Measurements from ENCODE around the gene TOMM20.
"Not testable (repeated sequence)": the region's sequence is repeated elsewhere in the genome, so short reads cannot be mapped to it uniquely, and the experiment has no call there.

TOMM20 gene

GRCh38 chr1:235079443-235080296 is 49.0 kb downstream of the TOMM20 start:
- DNase-seq = no peak

- DNase-seq = no peak
Measured at GRCh38 chr1:235078480-235079381, 49.9 kb downstream of the TOMM20 start.

- no peak for DNase-seq
Measured at GRCh38 chr1:235077571-235078479, 50.8 kb downstream of the TOMM20 start.

GRCh38 chr1:235077163-235077540 is 51.5 kb downstream of the TOMM20 start:
- DNase-seq = no peak

- no peak for DNase-seq
Measured at GRCh38 chr1:235076504-235077162, 52.0 kb downstream of the TOMM20 start.

GRCh38 chr1:235075777-235076308 is 52.8 kb downstream of the TOMM20 start:
- no peak for DNase-seq

GRCh38 chr1:235075048-235075776 is 53.4 kb downstream of the TOMM20 start:
- peak in 46 of 56 donors; percentile 15 to 84 (median 53) for DNase-seq

GRCh38 chr1:235074523-235075047 is 54.1 kb downstream of the TOMM20 start:
- peak in 42 of 56 donors; percentile 10 to 82 (median 54) for DNase-seq

- DNase-seq = peak in 2 of 56 donors; percentile 38 to 51
Measured at GRCh38 chr1:235073968-235074522, 54.6 kb downstream of the TOMM20 start.

GRCh38 chr1:235073331-235073967 is 55.2 kb downstream of the TOMM20 start:
- DNase-seq = peak in 30 of 56 donors; percentile 12 to 64 (median 32)

GRCh38 chr1:235072577-235072976 is 56.1 kb downstream of the TOMM20 start:
- DNase-seq = not testable (repeated sequence)

- no peak for DNase-seq
Measured at GRCh38 chr1:235072096-235072495, 56.5 kb downstream of the TOMM20 start.

GRCh38 chr1:235070819-235071218 is 57.8 kb downstream of the TOMM20 start:
- DNase-seq = no peak

- DNase-seq = peak in 1 of 56 donors; percentile 43
Measured at GRCh38 chr1:235069577-235070563, 58.8 kb downstream of the TOMM20 start.

GRCh38 chr1:235069176-235069575 is 59.5 kb downstream of the TOMM20 start:
- DNase-seq = no peak

GRCh38 chr1:235068158-235069121 is 60.2 kb downstream of the TOMM20 start:
- peak in 1 of 56 donors; percentile 70 for DNase-seq

Measured in amygdala (tissue), 56 donors.